ENCODE results near the gene GREB1.

Gene GREB1

GRCh38 chr2:11635141-11635540 lies 101.3 kb downstream of the GREB1 start:
- TF ChIP-seq, protein P1, sequence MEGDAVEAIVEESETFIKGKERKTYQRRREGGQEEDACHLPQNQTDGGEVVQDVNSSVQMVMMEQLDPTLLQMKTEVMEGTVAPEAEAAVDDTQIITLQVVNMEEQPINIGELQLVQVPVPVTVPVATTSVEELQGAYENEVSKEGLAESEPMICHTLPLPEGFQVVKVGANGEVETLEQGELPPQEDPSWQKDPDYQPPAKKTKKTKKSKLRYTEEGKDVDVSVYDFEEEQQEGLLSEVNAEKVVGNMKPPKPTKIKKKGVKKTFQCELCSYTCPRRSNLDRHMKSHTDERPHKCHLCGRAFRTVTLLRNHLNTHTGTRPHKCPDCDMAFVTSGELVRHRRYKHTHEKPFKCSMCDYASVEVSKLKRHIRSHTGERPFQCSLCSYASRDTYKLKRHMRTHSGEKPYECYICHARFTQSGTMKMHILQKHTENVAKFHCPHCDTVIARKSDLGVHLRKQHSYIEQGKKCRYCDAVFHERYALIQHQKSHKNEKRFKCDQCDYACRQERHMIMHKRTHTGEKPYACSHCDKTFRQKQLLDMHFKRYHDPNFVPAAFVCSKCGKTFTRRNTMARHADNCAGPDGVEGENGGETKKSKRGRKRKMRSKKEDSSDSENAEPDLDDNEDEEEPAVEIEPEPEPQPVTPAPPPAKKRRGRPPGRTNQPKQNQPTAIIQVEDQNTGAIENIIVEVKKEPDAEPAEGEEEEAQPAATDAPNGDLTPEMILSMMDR (IDR thresholded peaks at IDR 0.05; ENCODE audit: insufficient read depth, missing control alignments) = no peak
- FAIRE-seq (no peak), DNase-seq (ENCODE audit: insufficient read length, low spot score) (no peak)

- no peak for FAIRE-seq
Measured at GRCh38 chr2:11636593-11637295, 102.9 kb downstream of the GREB1 start.

GRCh38 chr2:11637546-11637945 lies 103.7 kb downstream of the GREB1 start:
- no peak for DNase-seq (ENCODE audit: insufficient read length, low spot score)
- FAIRE-seq = no peak
- TF ChIP-seq, protein P1 (IDR thresholded peaks at IDR 0.05; ENCODE audit: insufficient read depth, missing control alignments) = no peak

More at GRCh38 chr2:11636593-11637295, 102.9 kb downstream of the GREB1 start:
- no peak for DNase-seq (ENCODE audit: insufficient read length, low spot score)
- TF ChIP-seq, protein P1 (IDR thresholded peaks at IDR 0.05; ENCODE audit: insufficient read depth, missing control alignments) = no peak

GRCh38 chr2:11639503-11639902 lies 105.7 kb downstream of the GREB1 start:
- TF ChIP-seq, protein P1 (IDR thresholded peaks at IDR 0.05; ENCODE audit: insufficient read depth, missing control alignments) = no peak
- no peak for DNase-seq (ENCODE audit: insufficient read length, low spot score)
- FAIRE-seq = no peak

DNA sequence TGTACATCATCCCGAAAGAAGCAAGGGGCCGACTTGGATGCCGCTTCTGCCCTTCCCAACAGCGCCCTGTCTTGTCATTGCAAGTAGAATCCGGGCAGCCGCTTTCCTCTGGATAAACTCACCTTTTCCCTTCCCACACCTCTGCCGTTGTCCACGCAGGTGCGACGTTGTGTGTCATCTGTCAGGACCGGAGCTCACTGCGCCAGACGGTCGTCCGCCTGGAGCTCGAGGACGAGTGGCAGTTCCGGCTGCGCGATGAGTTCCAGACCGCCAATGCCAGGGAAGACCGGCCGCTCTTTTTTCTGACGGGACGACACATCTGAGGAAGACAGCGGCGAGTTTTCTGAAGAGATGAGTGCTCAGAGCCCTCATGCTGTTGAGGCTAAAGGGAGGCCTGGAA lies 106.3 kb downstream of the GREB1 start:
- TF ChIP-seq, protein P1 (IDR thresholded peaks at IDR 0.05; ENCODE audit: insufficient read depth, missing control alignments) = no peak
- FAIRE-seq (no peak), DNase-seq (ENCODE audit: insufficient read length, low spot score) (no peak)

DNA sequence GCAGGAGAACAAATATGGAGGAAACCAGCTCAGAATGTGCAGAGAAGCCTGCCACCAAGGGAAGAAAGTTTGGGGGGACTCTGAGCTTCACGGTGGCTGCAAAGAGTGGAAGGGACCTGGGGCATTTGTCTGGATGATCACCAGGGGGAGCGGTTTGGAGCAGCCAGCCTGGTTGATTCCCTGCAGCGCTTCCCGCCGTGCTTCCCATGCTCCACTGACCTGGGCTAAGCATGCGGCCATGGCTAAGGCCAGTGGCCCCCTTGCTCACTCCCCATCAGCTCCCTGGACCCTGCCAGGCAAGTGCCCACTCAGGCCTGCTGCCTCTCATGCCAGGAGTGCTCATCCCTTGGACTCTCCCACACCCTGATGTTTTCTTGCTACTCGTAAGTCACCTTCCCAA lies 109.1 kb downstream of the GREB1 start:
- FAIRE-seq (no peak), DNase-seq (ENCODE audit: insufficient read length, low spot score) (no peak)
- TF ChIP-seq, protein P1 (IDR thresholded peaks at IDR 0.05; ENCODE audit: insufficient read depth, missing control alignments) = no peak

DNA sequence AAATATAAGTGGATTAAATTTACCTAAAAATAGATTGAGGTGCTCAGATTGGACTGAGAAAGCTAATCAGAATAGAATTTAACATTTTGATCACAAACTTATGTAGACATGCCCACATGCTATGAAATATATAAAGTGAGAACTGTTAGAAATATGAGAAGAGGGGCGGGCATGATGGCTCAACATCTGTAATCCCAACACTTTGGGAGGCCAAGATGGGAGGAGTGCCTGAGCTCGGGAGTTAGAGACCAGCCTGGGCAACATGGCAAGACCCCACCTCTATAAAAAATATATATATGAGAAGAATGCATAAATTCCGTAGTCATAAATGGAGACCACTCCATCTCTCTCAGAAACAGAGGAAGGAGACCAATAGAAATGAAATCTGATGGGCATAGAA lies 110.4 kb downstream of the GREB1 start:
- no peak for DNase-seq (ENCODE audit: insufficient read length, low spot score)
- no peak for FAIRE-seq
- TF ChIP-seq, protein P1 (IDR thresholded peaks at IDR 0.05; ENCODE audit: insufficient read depth, missing control alignments) = no peak

Data from D721Med (cell line).